Astrocyte (in vitro differentiated cells and primary cell): ENCODE results near the gene PIP4K2A. TPM values are rescaled to one million over a fixed set of nuclear protein-coding genes. Genes with fewer than 3 reads are reported as not detected.
"Not testable (repeated sequence)": the region's sequence is repeated elsewhere in the genome, so short reads cannot be mapped to it uniquely, and the experiment has no call there.

Experiments
- DNase-seq: peaks from one replicate; pipeline ENCODE4 v3.0.0-alpha.2; 2010; ENCODE audit warnings: low read depth
- FAIRE-seq: peaks from 2 replicates; lab custom pipeline; 2011; peaks lifted over from hg19 to GRCh38; lab: Jason Lieb, UNC
- H2AFZ ChIP-seq: 2 replicates; pipeline ENCODE4 v1.6.0; 2012; ENCODE audit warnings: low read depth, low read length, inconsistent platforms
- H3K27ac ChIP-seq: 2 replicates; pipeline ENCODE4 v1.5.1; 2011; ENCODE audit warnings: low read depth, low read length, inconsistent platforms
- H3K27me3 ChIP-seq: 2 replicates; pipeline ENCODE4 v1.6.0; 2011; ENCODE audit warnings: low read length, inconsistent platforms; ENCODE audit not compliant: insufficient read depth
- H3K36me3 ChIP-seq: 2 replicates; pipeline ENCODE4 v1.5.1; 2011; ENCODE audit warnings: low read length, inconsistent platforms; ENCODE audit not compliant: insufficient read depth
- H3K4me1 ChIP-seq: 2 replicates; pipeline ENCODE4 v1.5.1; 2011; ENCODE audit warnings: low read length, inconsistent platforms; ENCODE audit not compliant: insufficient read depth
- H3K4me2 ChIP-seq: 2 replicates; pipeline ENCODE4 v1.6.0; 2012; ENCODE audit warnings: low read length, inconsistent platforms
- H3K4me3 ChIP-seq: 2 replicates; pipeline ENCODE4 v1.5.1; 2011; ENCODE audit warnings: low read depth, mild to moderate bottlenecking, low read length, inconsistent platforms; ENCODE audit not compliant: insufficient read depth
- H3K79me2 ChIP-seq: 2 replicates; pipeline ENCODE4 v1.6.0; 2012; ENCODE audit warnings: mild to moderate bottlenecking, low read length, inconsistent platforms; ENCODE audit not compliant: insufficient read depth
- H3K9ac ChIP-seq: 2 replicates; pipeline ENCODE4 v1.6.0; 2012; ENCODE audit warnings: mild to moderate bottlenecking, low read length, inconsistent platforms
- H3K9me3 ChIP-seq: 2 replicates; pipeline ENCODE4 v1.5.1; 2012; ENCODE audit warnings: low read depth, mild to moderate bottlenecking, low read length, inconsistent platforms; ENCODE audit not compliant: insufficient read depth
- H4K20me1 ChIP-seq: 2 replicates; pipeline ENCODE4 v1.6.0; 2012; ENCODE audit warnings: low read length, inconsistent platforms; ENCODE audit not compliant: insufficient read depth
- H3K27ac Mint-ChIP-seq: one replicate; pipeline ENCODE4 v1.8.0; 2021; ENCODE audit warnings: mild to moderate bottlenecking, mixed read lengths; ENCODE audit not compliant: unreplicated experiment
- H3K27me3 Mint-ChIP-seq: one replicate; pipeline ENCODE4 v1.8.0; 2021; ENCODE audit warnings: low read depth, mixed read lengths; ENCODE audit not compliant: unreplicated experiment
- H3K36me3 Mint-ChIP-seq: one replicate; pipeline ENCODE4 v1.8.0; 2021; ENCODE audit warnings: low read depth, mixed read lengths; ENCODE audit not compliant: unreplicated experiment
- H3K4me1 Mint-ChIP-seq: one replicate; pipeline ENCODE4 v1.8.0; 2021; ENCODE audit warnings: low read depth, mixed read lengths; ENCODE audit not compliant: unreplicated experiment
- H3K4me3 Mint-ChIP-seq: one replicate; pipeline ENCODE4 v1.8.0; 2021; ENCODE audit warnings: mild to moderate bottlenecking, moderate library complexity, mixed read lengths; ENCODE audit not compliant: unreplicated experiment
- H3K9me3 Mint-ChIP-seq: one replicate; pipeline ENCODE4 v1.8.0; 2021; ENCODE audit warnings: mild to moderate bottlenecking, mixed read lengths; ENCODE audit not compliant: unreplicated experiment
- CTCF ChIP-seq: IDR thresholded peaks from 2 replicates; pipeline ENCODE4 v1.5.1; 2011; ENCODE audit warnings: low read depth, mild to moderate bottlenecking, inconsistent platforms, low read length, moderate library complexity; ENCODE audit not compliant: insufficient read depth
- EZH2 ChIP-seq: IDR thresholded peaks from 2 replicates; pipeline ENCODE4 v1.6.1; 2012; ENCODE audit warnings: mild to moderate bottlenecking, low read length, inconsistent platforms; ENCODE audit not compliant: insufficient read depth
- total RNA-seq: library from RNA; stranded (reverse); gene quantifications from 2 replicates; pipeline ENCODE4 v1.2.1, GENCODE V29; 2021

The PIP4K2A gene
- total RNA-seq, 1 donor from 2014 or later, result 36.8 TPM

- TF ChIP-seq EZH2 (no peak), CTCF (no peak)
- Histone ChIP-seq H2AFZ (no peak overlapping the region), H3K36me3 (no peaks in the 10 kb centered on the region), H3K4me1 (no peaks in the 10 kb centered on the region), H3K4me2 (no peak overlapping the region), H3K27ac (no peak overlapping the region), H3K79me2 (no peaks in the 10 kb centered on the region), H3K27me3 (no peaks in the 10 kb centered on the region), H3K4me3 (no peak overlapping the region), H3K9me3 (peaks cover 3% of the 10 kb centered on the region), H4K20me1 (no peaks in the 10 kb centered on the region), H3K9ac (no peak overlapping the region)
- H3K4me3 Mint-ChIP-seq, result no peak overlapping the region
- FAIRE-seq (no peak), DNase-seq (peak; percentile 41)
- peaks cover 3% of the 10 kb centered on the region for H3K36me3 Mint-ChIP-seq
- H3K27me3 Mint-ChIP-seq, result peaks cover 12% of the 10 kb centered on the region
- H3K9me3 Mint-ChIP-seq, result peaks cover 17% of the 10 kb centered on the region
- no peaks in the 10 kb centered on the region for H3K4me1 Mint-ChIP-seq
- no peak overlapping the region for H3K27ac Mint-ChIP-seq
These were observed 196.1 kb downstream of the PIP4K2A start for GRCh38 chr10:22518167-22518724.

- H3K27ac ChIP-seq, result no peak overlapping the region
- H3K4me3 ChIP-seq, result no peak overlapping the region
- H3K27me3 ChIP-seq, result no peaks in the 10 kb centered on the region
- Mint-ChIP-seq H3K27me3 (peaks cover 13% of the 10 kb centered on the region), H3K4me3 (no peak overlapping the region), H3K9me3 (peaks cover 17% of the 10 kb centered on the region), H3K36me3 (peaks cover 3% of the 10 kb centered on the region), H3K27ac (no peak overlapping the region), H3K4me1 (no peaks in the 10 kb centered on the region)
- H3K9ac ChIP-seq, result no peak overlapping the region
- H4K20me1 ChIP-seq, result no peaks in the 10 kb centered on the region
- FAIRE-seq (no peak), DNase-seq (no peak)
- TF ChIP-seq EZH2, result no peak
- TF ChIP-seq CTCF, result no peak
- H3K9me3 ChIP-seq, result no peaks in the 10 kb centered on the region
- no peaks in the 10 kb centered on the region for H3K79me2 ChIP-seq
- H3K4me1 ChIP-seq, result no peaks in the 10 kb centered on the region
- no peak overlapping the region for H2AFZ ChIP-seq
- H3K4me2 ChIP-seq, result no peak overlapping the region
- H3K36me3 ChIP-seq, result no peaks in the 10 kb centered on the region
These were observed 199.4 kb downstream of the PIP4K2A start for GRCh38 chr10:22515009-22515408.

GRCh38 chr10:22514414-22514758, 200.0 kb downstream of the PIP4K2A start:
- H3K27me3 Mint-ChIP-seq, H3K4me1 ChIP-seq, H3K27me3 ChIP-seq, H3K79me2 ChIP-seq, H3K9ac ChIP-seq, H3K4me1 Mint-ChIP-seq, H3K36me3 Mint-ChIP-seq, DNase-seq, H3K4me3 Mint-ChIP-seq, H3K27ac Mint-ChIP-seq, FAIRE-seq, H3K9me3 ChIP-seq, H3K36me3 ChIP-seq, H3K4me3 ChIP-seq, H3K27ac ChIP-seq, H4K20me1 ChIP-seq, H2AFZ ChIP-seq: not testable (repeated sequence)
- H3K4me2 ChIP-seq, result peak overlapping the region; percentile 77
- peaks cover 17% of the 10 kb centered on the region for H3K9me3 Mint-ChIP-seq

GRCh38 chr10:22513483-22514413, 200.6 kb downstream of the PIP4K2A start:
- peak; percentile 35 for DNase-seq
- H4K20me1 ChIP-seq, H3K4me3 ChIP-seq, H3K27ac ChIP-seq, H3K27me3 ChIP-seq, FAIRE-seq, H3K36me3 Mint-ChIP-seq, H3K36me3 ChIP-seq, H3K9me3 ChIP-seq, H3K79me2 ChIP-seq, H3K4me3 Mint-ChIP-seq, H3K4me1 ChIP-seq, H3K4me1 Mint-ChIP-seq, H3K27me3 Mint-ChIP-seq, H3K27ac Mint-ChIP-seq: not testable (repeated sequence)
- Histone ChIP-seq H3K4me2 (peak overlapping the region; percentile 77), H2AFZ (peak overlapping the region; percentile 52), H3K9ac (peak overlapping the region; percentile 18)
- H3K9me3 Mint-ChIP-seq, result peaks cover 17% of the 10 kb centered on the region
